Liver (tissue), 9 donors: Measurements from ENCODE around the gene SLC24A3. TPM values are rescaled to one million over a fixed set of nuclear protein-coding genes. Genes with fewer than 3 reads are reported as not detected.

Experiments used
- DNase-seq: peaks from one replicate; pipeline ENCODE4 v3.0.0-alpha.2; 2017; ENCODE audit warnings: low spot score
- H3K27ac ChIP-seq, 2 donors: one replicate each; pipeline ENCODE4 v1.7.0; 2013; ENCODE audit warnings: inconsistent platforms in 2 of 2, low read length in 2 of 2, control low read depth in 1 of 2, low read depth in 1 of 2, mild to moderate bottlenecking in 1 of 2
- H3K27me3 ChIP-seq, 4 donors: one replicate each; pipeline versions ENCODE4 v1.6.1 to v1.7.0; 2013; ENCODE audit warnings: low read length in 3 of 4, inconsistent platforms in 1 of 4, mild to moderate bottlenecking in 1 of 4, moderate library complexity in 1 of 4; ENCODE audit not compliant: control insufficient read depth in 4 of 4, insufficient read depth in 4 of 4
- H3K36me3 ChIP-seq, 4 donors: one replicate each; pipeline versions ENCODE4 v1.6.1 to v1.7.0; 2013; ENCODE audit warnings: low read length in 3 of 4, mild to moderate bottlenecking in 3 of 4, low read depth in 1 of 4, moderate library complexity in 1 of 4; ENCODE audit not compliant: control insufficient read depth in 4 of 4, insufficient read depth in 3 of 4
- H3K4me1 ChIP-seq, 4 donors: one replicate each; pipeline versions ENCODE4 v1.6.1 to v1.7.0; 2013; ENCODE audit warnings: low read length in 3 of 4, mild to moderate bottlenecking in 3 of 4, moderate library complexity in 1 of 4; ENCODE audit not compliant: control insufficient read depth in 4 of 4, insufficient read depth in 4 of 4
- H3K4me3 ChIP-seq, 3 donors: one replicate each; pipeline versions ENCODE4 v1.6.1 to v1.7.0; 2013; ENCODE audit warnings: low read length in 3 of 3, control low read depth in 1 of 3, low read depth in 1 of 3, mild to moderate bottlenecking in 1 of 3
- H3K9ac ChIP-seq, 2 donors: one replicate each; pipeline ENCODE4 v1.7.0; 2013; ENCODE audit warnings: low read length in 2 of 2, mild to moderate bottlenecking in 2 of 2, moderate library complexity in 2 of 2, control low read depth in 1 of 2, low read depth in 1 of 2
- H3K9me3 ChIP-seq, 4 donors: one replicate each; pipeline versions ENCODE4 v1.6.1 to v1.7.0; 2013; ENCODE audit warnings: low read length in 3 of 4; ENCODE audit not compliant: control insufficient read depth in 4 of 4
- EGR1 ChIP-seq, 2 donors: IDR thresholded peaks; 2 replicates each; pipeline ENCODE4 v1.6.1; 2016 to 2018; ENCODE audit warnings: antibody characterized with exemption in 2 of 2, low read depth in 2 of 2
- FOXA1 ChIP-seq: IDR thresholded peaks from 2 replicates; pipeline ENCODE4 v1.6.1; 2016; ENCODE audit warnings: antibody characterized with exemption
- GABPA ChIP-seq, 2 donors: IDR thresholded peaks in 1 of 2; conservative IDR thresholded peaks in 1 of 2; 2 replicates each; pipeline ENCODE4 v1.6.1; 2016; ENCODE audit warnings: antibody characterized with exemption in 2 of 2, mild to moderate bottlenecking in 1 of 2, moderate library complexity in 1 of 2
- HNF4A ChIP-seq, 2 donors: conservative IDR thresholded peaks; 2 replicates each; pipeline ENCODE4 v1.6.1; 2016; ENCODE audit warnings: antibody characterized with exemption in 2 of 2, mild to moderate bottlenecking in 2 of 2
- HNF4G ChIP-seq: IDR thresholded peaks from 2 replicates; pipeline ENCODE4 v1.6.1; 2016; ENCODE audit warnings: antibody characterized with exemption
- NR2F2 ChIP-seq: IDR thresholded peaks from 2 replicates; pipeline ENCODE4 v1.6.1; 2016; ENCODE audit warnings: antibody characterized with exemption
- RAD21 ChIP-seq, 2 donors: IDR thresholded peaks; 2 replicates each; pipeline ENCODE4 v1.6.1; 2016; ENCODE audit warnings: antibody characterized with exemption in 2 of 2, mild to moderate bottlenecking in 2 of 2
- RXRA ChIP-seq, 2 donors: IDR thresholded peaks; 2 replicates each; pipeline ENCODE4 v1.6.1; 2017 to 2018; ENCODE audit warnings: antibody characterized with exemption in 2 of 2, mild to moderate bottlenecking in 1 of 2
- SP1 ChIP-seq: IDR thresholded peaks from 2 replicates; pipeline ENCODE4 v1.6.1; 2018; ENCODE audit warnings: antibody characterized with exemption, mild to moderate bottlenecking
- TAF1 ChIP-seq: conservative IDR thresholded peaks from 2 replicates; pipeline ENCODE4 v1.6.1; 2016; ENCODE audit warnings: antibody characterized with exemption, mild to moderate bottlenecking
- YY1 ChIP-seq: IDR thresholded peaks from 2 replicates; pipeline ENCODE4 v1.6.1; 2016; ENCODE audit warnings: antibody characterized with exemption, mild to moderate bottlenecking
- WGBS: extraction: QIAGEN DNeasy Blood & Tissue Kit; methylation state at CpG from one replicate; pipeline ENCODE4 v1.1.7; 2013; 5-methylcytosine and 5-hydroxymethylcytosine counted together
- polyA plus RNA-seq, 2 donors: library from polyadenylated mRNA; stranded (reverse) in 1 of 2; unstranded in 1 of 2; fragments of 200-250 nt in 1 of 2; fragments of >200 nt in 1 of 2; fragmentation: Nextera tagmentation in 1 of 2; extraction: Ambion mirVana in 1 of 2; gene quantifications; one replicate each; pipeline versions ENCODE4 v1.2.1 to v1.2.3, GENCODE V29; 2013 to 2015
- total RNA-seq, 2 donors: library from RNA; depleted of rRNA; stranded (reverse); fragments of >200 nt; gene quantifications; one replicate each; pipeline ENCODE4 v1.2.3, GENCODE V29; 2014
- TF ChIP-seq, protein P1 (sequence below): IDR thresholded peaks from 2 replicates; pipeline ENCODE4 v1.6.1; 2016; ENCODE audit warnings: antibody characterized with exemption
- TF ChIP-seq, protein P2 (sequence below): IDR thresholded peaks from 2 replicates; pipeline ENCODE4 v1.6.1; 2016; ENCODE audit warnings: antibody characterized with exemption, mild to moderate bottlenecking
- TF ChIP-seq, protein P3 (sequence below): IDR thresholded peaks from 2 replicates; pipeline ENCODE4 v1.6.1; 2016; ENCODE audit warnings: antibody characterized with exemption
- TF ChIP-seq, protein P4 (sequence below): fragments of 150-350 bp; IDR thresholded peaks from 2 replicates; pipeline ENCODE4 v1.5.1; 2017; ENCODE audit warnings: improper control_type of control experiment, low read depth, low read length; ENCODE audit not compliant: missing input control
- TF ChIP-seq, protein P5 (sequence below): IDR thresholded peaks from 2 replicates; pipeline ENCODE4 v1.6.1; 2016; ENCODE audit warnings: antibody characterized with exemption
- donor health status: healthy.
- donor health status: healthy.
- donor health status: healthy.
- donor health status: healthy.
- donor health status: healthy.

SLC24A3 gene
- total and polyA plus RNA-seq, 4 donors = 0.28 to 1.8 (median 0.46) TPM

DNA sequence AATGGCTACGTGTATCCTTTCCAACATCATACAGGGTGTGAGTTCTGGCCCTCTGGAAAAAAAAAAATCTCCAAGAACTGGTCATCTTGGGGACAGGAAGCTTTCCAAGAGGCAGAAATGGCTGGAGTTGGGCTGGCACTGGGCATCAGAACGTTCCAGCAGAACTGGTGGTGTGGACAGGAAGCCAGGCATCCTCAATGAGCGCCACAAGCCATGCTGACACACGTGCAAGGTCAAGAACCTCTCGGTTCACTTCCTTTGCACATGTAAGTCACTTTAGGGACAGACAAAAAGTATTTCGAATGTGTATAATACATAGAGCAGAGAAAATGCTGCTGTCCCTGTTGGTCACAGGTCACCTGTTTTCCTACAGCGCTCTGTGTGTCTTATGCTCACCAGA lies 518.3 kb downstream of the SLC24A3 start:
- Histone ChIP-seq H3K4me1 (no peaks in the 10 kb centered on the region), H3K9ac (no peak overlapping the region), H3K27ac (no peak overlapping the region), H3K4me3 (no peak overlapping the region), H3K27me3 (no peaks in the 10 kb centered on the region), H3K9me3 (no peaks in the 10 kb centered on the region), H3K36me3 (no peaks in the 10 kb centered on the region)
- no peak for DNase-seq
- TF ChIP-seq EGR1 (IDR thresholded peaks at IDR 0.05; ENCODE audit: low read depth in 2 of 2) = no peak
- no peak for TF ChIP-seq GABPA (IDR thresholded peaks at IDR 0.05 in 1 of 2, conservative IDR thresholded peaks at IDR 0.05 in 1 of 2)
- TF ChIP-seq NR2F2 = no peak
- TF ChIP-seq, protein P1, sequence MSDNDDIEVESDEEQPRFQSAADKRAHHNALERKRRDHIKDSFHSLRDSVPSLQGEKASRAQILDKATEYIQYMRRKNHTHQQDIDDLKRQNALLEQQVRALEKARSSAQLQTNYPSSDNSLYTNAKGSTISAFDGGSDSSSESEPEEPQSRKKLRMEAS = no peak
- TF ChIP-seq, protein P2, sequence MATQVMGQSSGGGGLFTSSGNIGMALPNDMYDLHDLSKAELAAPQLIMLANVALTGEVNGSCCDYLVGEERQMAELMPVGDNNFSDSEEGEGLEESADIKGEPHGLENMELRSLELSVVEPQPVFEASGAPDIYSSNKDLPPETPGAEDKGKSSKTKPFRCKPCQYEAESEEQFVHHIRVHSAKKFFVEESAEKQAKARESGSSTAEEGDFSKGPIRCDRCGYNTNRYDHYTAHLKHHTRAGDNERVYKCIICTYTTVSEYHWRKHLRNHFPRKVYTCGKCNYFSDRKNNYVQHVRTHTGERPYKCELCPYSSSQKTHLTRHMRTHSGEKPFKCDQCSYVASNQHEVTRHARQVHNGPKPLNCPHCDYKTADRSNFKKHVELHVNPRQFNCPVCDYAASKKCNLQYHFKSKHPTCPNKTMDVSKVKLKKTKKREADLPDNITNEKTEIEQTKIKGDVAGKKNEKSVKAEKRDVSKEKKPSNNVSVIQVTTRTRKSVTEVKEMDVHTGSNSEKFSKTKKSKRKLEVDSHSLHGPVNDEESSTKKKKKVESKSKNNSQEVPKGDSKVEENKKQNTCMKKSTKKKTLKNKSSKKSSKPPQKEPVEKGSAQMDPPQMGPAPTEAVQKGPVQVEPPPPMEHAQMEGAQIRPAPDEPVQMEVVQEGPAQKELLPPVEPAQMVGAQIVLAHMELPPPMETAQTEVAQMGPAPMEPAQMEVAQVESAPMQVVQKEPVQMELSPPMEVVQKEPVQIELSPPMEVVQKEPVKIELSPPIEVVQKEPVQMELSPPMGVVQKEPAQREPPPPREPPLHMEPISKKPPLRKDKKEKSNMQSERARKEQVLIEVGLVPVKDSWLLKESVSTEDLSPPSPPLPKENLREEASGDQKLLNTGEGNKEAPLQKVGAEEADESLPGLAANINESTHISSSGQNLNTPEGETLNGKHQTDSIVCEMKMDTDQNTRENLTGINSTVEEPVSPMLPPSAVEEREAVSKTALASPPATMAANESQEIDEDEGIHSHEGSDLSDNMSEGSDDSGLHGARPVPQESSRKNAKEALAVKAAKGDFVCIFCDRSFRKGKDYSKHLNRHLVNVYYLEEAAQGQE = no peak
- TF ChIP-seq, protein P3, sequence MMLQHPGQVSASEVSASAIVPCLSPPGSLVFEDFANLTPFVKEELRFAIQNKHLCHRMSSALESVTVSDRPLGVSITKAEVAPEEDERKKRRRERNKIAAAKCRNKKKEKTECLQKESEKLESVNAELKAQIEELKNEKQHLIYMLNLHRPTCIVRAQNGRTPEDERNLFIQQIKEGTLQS = no peak
- no peak for TF ChIP-seq RAD21 (IDR thresholded peaks at IDR 0.05)
- TF ChIP-seq HNF4G = no peak
- no peak for TF ChIP-seq TAF1
- TF ChIP-seq, protein P4, sequence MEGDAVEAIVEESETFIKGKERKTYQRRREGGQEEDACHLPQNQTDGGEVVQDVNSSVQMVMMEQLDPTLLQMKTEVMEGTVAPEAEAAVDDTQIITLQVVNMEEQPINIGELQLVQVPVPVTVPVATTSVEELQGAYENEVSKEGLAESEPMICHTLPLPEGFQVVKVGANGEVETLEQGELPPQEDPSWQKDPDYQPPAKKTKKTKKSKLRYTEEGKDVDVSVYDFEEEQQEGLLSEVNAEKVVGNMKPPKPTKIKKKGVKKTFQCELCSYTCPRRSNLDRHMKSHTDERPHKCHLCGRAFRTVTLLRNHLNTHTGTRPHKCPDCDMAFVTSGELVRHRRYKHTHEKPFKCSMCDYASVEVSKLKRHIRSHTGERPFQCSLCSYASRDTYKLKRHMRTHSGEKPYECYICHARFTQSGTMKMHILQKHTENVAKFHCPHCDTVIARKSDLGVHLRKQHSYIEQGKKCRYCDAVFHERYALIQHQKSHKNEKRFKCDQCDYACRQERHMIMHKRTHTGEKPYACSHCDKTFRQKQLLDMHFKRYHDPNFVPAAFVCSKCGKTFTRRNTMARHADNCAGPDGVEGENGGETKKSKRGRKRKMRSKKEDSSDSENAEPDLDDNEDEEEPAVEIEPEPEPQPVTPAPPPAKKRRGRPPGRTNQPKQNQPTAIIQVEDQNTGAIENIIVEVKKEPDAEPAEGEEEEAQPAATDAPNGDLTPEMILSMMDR = no peak
- TF ChIP-seq SP1 = no peak
- no peak for TF ChIP-seq HNF4A (conservative IDR thresholded peaks at IDR 0.05)
- 74% methylated on average over 7 of the region's 7 CpGs for WGBS

DNA sequence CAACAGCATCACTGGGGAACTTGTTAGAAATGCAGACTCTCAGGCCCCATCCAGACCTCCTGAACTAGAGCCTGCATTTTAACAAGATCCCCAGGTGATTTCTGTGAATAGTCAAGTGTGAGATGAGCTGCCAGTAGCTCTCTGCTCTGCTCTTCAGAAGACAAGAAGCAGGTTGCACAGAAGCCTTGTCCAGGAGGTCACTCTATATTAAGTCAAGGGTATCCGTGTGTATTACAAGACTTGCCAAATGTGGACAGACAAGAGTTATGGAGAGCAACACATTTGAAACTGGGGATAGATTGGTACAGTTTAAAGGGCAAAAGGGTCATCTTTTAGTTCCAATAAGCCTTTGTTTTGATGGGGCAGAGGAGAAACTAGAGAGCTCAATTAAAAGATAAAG lies 522.4 kb downstream of the SLC24A3 start:
- Histone ChIP-seq H3K27me3 (peaks cover 0 to 3% (median 0%) of the 10 kb centered on the region in 4 donors), H3K27ac (no peak overlapping the region), H3K9me3 (no peaks in the 10 kb centered on the region), H3K36me3 (no peaks in the 10 kb centered on the region), H3K4me3 (no peak overlapping the region), H3K9ac (no peak overlapping the region), H3K4me1 (no peaks in the 10 kb centered on the region)
- 87% methylated on average over 1 of the region's 1 CpG for WGBS
- DNase-seq = no peak
- no peak for TF ChIP-seq HNF4A (conservative IDR thresholded peaks at IDR 0.05)
- TF ChIP-seq, protein P4 = no peak
- TF ChIP-seq, protein P2 = no peak
- no peak for TF ChIP-seq RAD21 (IDR thresholded peaks at IDR 0.05)
- TF ChIP-seq NR2F2 = no peak
- TF ChIP-seq, protein P3 = no peak
- TF ChIP-seq YY1 = no peak
- TF ChIP-seq EGR1 (IDR thresholded peaks at IDR 0.05; ENCODE audit: low read depth in 2 of 2) = no peak
- TF ChIP-seq RXRA (IDR thresholded peaks at IDR 0.05) = no peak
- TF ChIP-seq GABPA (IDR thresholded peaks at IDR 0.05 in 1 of 2, conservative IDR thresholded peaks at IDR 0.05 in 1 of 2) = no peak
- no peak for TF ChIP-seq FOXA1
- TF ChIP-seq, protein P1 = no peak
- TF ChIP-seq, protein P5, sequence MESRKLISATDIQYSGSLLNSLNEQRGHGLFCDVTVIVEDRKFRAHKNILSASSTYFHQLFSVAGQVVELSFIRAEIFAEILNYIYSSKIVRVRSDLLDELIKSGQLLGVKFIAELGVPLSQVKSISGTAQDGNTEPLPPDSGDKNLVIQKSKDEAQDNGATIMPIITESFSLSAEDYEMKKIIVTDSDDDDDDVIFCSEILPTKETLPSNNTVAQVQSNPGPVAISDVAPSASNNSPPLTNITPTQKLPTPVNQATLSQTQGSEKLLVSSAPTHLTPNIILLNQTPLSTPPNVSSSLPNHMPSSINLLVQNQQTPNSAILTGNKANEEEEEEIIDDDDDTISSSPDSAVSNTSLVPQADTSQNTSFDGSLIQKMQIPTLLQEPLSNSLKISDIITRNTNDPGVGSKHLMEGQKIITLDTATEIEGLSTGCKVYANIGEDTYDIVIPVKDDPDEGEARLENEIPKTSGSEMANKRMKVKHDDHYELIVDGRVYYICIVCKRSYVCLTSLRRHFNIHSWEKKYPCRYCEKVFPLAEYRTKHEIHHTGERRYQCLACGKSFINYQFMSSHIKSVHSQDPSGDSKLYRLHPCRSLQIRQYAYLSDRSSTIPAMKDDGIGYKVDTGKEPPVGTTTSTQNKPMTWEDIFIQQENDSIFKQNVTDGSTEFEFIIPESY = no peak
